Posterior vena cava (tissue), 2 donors: ENCODE data around the gene UGT1A7. TPM values are rescaled to one million over a fixed set of nuclear protein-coding genes. Genes with fewer than 3 reads are reported as not detected.
"Not testable (repeated sequence)": the region's sequence is repeated elsewhere in the genome, so short reads cannot be mapped to it uniquely, and the experiment has no call there.

Experiments
- DNase-seq: peaks from one replicate; pipeline ENCODE4 v3.0.0-alpha.2; 2020; ENCODE audit warnings: low spot score
- intact Hi-C, 2 donors: fragments of 100-400 bp; cut with DNase I; formaldehyde crosslinking; loops; one replicate each; pipeline versions ENCODE4 v1.14.1 to v1.14.2; 2022 to 2023
- total RNA-seq, 2 donors: library from RNA; stranded (reverse); fragmentation: NEBNext Ultra II Directional; extraction: Animal tissue kit (Norgen Biotek cat#: 25700); gene quantifications; one replicate each; pipeline ENCODE4 v1.2.1, GENCODE V29; 2021
- donor health status: DM: yes; HTN: yes; CAD: no.
- donor health status: DM: yes; HTN: yes; CAD: no.

Gene UGT1A7
- total RNA-seq, 2 donors from 2014 or later, result not detected

DNA sequence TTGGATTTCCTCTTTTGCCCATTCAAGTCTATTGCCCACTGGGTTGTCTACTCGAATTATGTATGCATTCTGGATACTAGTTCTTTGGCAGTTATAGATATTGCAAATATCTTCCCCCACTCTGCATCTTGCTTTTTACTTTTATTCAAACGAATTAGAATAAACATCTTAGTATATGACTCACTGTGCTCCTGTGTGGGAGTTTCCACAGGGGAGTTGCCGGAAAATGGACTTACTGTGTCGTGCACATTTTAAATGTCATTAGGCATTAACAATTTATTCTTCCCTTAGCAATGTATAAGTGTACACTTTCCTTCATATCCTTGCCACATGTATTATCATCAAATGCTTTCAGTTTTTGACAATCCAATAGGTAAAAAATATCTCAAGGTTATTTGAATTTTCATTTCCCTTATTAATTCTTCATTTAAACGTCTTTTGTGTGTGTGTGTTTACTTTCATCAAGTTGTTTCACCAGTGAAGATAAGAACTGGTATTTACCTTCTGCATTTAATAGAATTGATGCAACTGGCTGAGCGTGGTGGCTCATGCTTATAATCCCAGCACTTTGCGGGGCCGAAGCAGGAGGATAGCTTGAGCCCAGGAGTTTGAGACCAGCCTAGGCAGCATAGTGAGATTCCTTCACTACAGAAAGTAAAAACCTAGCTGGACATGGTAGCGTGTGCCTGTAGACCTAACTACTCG is 26.4 kb downstream of the UGT1A7 start:
- no peak for DNase-seq
- intact Hi-C loops, result no loop called here

DNA sequence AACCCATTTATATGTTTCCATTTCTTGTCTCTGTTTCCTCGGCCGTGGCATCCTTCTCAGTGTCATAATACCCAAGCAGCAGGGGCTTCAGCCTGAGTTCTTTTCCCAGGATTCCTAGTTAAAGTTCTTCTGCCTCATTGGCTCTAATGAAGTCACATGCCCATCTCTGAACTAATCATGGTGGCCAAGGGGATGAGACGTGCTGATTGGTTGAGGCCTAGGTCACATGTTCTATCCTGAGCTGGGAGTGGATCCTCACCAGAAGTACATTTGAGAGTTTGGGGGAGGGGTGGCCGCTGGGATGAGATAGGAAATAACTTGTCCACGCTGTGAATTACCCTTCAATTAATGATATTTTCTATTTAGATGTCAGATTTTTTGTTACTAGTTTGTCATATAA is 27.2 kb downstream of the UGT1A7 start:
- intact Hi-C loops, result no loop called here

DNA sequence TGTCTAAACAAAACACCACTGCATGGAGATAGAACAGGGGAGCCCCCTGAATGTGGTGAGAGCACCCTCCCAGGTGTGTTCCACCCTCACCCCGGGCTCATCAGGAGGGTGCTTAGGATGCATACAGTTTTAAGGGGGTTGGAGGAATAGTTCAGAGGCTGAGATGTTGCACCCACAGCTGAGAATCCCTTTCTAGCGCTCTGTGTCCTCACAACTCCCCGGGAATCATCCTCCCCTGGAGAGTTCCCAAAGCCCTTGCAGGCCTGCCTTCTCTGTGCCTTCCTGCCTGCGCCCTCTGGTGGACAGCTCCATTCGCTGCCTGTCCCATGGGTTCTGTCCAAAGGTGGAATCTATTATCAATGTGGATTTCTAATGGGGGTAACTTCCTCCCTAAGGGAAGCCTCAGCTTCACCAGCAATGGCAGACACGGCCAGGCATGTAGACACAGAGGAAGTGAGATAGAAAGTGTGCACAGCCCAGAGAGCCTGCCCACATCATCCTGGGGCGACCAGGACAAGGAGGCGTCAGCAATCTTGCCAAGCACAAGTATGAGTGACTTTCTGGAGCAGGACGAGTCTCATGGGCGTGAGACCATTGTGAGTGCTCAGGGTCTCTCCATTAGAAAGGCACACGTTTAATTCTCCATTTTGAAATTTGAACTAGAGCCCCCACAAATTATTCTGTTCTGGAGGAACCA is 29.8 kb downstream of the UGT1A7 start:
- intact Hi-C loops, result no loop called here

More for the DNA sequence above, 27.2 kb downstream of the UGT1A7 start:
- DNase-seq, result no peak

GRCh38 chr2:233712611-233713261 is 31.0 kb downstream of the UGT1A7 start, which contains the start of gene UGT1A5:
Gene UGT1A5, plus strand, starts transcription at chr2:233712907. Its CDS starts 85 bp downstream, at chr2:233712992.
- no peak for DNase-seq
- intact Hi-C loops, result no loop called here

More for the DNA sequence above, 29.8 kb downstream of the UGT1A7 start:
- peak; percentile 89 for DNase-seq

DNA sequence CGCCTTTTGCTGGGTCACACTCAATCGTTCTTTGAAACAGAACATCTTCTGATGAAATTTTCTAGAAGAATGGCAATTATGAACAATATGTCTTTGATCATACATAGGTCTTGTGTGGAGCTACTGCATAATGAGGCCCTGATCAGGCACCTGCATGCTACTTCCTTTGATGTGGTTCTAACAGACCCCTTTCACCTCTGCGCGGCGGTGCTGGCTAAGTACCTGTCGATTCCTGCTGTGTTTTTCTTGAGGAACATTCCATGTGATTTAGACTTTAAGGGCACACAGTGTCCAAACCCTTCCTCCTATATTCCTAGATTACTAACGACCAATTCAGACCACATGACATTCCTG is 31.5 kb downstream of the UGT1A7 start:
- intact Hi-C loops, result no loop called here

GRCh38 chr2:233714121-233714520 is 32.4 kb downstream of the UGT1A7 start:
- intact Hi-C loops, result no loop called here
- DNase-seq, result no peak

More for the DNA sequence above, 31.5 kb downstream of the UGT1A7 start:
- no peak for DNase-seq

GRCh38 chr2:233718552-233718951 is 36.9 kb downstream of the UGT1A7 start, which contains the start of gene UGT1A4:
Gene UGT1A4, plus strand, starts transcription at chr2:233718736. Its CDS starts 85 bp downstream, at chr2:233718821.
- no peak for DNase-seq
- intact Hi-C loops, result no loop called here

- intact Hi-C loops, result no loop called here
- no peak for DNase-seq
Measured at GRCh38 chr2:233728723-233729301, 47.1 kb downstream of the UGT1A7 start, which contains the start of gene UGT1A3. Gene UGT1A3, plus strand, starts transcription at chr2:233729042. Its CDS starts 85 bp downstream, at chr2:233729127.

DNA sequence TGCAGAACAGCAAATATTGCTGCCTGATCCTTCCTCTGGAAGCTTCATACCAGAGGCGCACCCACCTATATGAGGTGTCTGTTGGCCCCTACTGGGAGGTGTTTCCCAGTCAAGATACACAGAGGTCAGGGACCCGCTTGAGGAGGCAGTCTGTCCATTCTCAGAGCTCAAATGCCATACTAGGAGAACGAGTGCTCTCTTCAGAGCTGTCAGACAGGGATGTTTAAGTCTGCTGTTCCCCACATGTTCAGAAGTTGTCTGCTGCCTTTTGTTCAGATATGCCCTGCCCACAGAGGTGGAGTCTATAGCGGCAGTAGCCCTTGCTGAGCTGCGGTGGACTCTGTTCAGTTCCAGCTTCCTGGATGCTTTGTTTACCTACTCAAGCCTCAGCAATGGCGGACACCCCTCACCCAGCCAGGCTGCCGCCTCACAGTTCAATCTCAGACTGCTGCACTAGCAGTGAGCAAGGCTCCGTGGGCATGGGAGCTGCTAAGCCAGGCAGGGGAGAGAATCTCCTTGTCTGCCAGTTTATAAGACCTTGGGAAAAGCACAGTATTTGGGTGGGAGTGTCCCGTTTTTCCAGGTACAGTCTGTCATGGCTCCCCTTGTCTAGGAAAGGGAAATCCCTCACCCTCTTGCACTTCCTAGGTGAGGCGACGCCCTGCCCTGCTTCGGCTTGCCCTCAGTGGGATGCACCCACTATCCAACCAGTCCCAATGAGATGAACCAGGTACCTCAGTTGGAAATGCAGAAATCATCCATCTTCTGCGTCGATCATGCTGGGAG is 55.4 kb downstream of the UGT1A7 start:
- DNase-seq, intact Hi-C loops: not testable (repeated sequence)

DNA sequence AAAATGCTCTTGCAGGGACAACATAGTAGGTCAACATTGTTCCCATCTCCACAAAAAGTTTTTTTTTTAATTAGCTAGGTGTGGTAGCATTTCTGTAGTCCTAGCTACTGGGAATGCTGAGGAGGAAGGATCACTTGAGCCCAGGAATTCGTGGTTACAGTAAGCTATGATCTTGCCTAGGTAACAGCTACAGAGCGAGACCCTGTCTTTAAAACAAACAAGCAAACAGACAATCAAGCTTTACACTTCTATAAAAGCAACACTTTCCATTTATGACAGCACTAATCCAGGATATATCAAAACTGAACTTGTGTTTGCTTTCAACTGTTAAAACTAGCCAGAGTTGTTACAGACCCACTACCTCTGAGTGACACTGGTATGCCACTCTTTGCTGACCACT is 59.2 kb downstream of the UGT1A7 start:
- intact Hi-C loops, result no loop called here
- no peak for DNase-seq

DNA sequence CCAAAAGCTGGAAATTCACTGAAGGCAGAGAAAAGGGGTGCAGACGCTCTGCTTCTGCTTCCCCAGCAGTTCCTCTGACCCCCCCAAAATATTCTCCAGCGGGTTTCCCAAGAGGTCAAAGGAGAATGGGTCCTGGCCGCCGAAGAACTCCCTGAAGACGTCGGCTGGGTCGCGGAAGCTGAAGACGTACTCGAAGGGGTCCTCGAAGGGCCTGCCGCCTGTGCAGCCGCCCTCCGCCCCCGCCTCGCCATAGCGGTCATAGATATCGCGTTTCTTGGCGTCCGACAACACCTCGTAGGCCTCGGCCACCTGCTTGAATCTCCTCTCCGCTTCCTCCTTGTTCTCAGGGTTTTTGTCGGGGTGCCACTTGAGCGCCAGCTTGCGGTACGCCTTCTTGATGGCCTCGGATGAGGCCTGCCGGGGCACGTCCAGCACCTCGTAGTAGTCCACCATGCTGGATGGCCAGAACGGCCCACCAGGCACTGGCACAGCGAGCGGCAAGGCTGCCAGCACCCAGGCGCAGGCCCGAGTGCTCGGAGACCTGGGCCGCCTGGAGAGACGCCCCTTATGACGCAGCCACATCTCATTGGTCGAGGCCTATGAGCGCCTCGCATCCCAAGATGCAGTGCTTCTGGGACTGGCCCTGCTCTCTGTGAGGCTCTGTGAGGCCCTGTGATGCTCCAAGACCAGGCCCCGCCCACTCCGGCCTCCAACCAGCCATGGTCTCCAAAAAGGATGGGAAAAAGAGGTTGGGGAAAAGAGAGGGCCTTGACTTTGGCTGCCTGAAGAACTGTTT is 62.0 kb downstream of the UGT1A7 start:
- DNase-seq, result no peak
- intact Hi-C loops, result no loop called here

DNA sequence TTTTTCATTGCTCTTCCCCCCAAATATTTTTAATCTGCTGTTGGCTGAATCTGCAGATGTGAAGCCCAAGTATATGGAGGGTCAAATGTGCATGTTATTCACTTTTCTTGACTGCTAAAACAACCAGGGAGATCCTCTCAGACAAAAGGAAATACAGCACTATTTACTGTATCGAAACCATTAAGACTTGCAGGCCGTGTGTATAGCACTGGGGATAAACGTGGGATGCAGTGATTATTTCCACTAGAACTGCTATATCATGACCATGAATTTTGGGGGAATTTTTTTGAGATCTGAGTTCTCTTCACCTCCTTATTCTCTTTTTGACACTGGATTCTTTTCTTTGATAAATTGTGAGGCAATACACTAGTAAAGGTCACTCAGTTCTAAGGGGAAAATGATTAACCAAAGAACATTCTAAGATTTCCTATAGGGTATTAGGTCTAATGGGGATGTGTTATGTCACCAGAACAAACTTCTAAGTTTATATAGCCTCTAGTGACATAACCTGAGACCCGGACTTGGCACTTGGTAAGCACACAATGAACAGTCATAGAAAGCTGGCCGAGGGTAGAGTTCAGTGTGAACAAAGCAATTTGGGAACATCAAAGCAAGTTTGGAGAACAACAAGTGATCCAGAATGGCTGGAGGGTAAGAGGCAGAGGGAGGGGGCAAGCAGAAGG is 63.5 kb downstream of the UGT1A7 start:
- intact Hi-C loops, result no loop called here
- no peak for DNase-seq

GRCh38 chr2:233745838-233746237 is 64.1 kb downstream of the UGT1A7 start:
- intact Hi-C loops, DNase-seq: not testable (repeated sequence)

- DNase-seq, result no peak
- intact Hi-C loops, result no loop called here
Measured at GRCh38 chr2:233746475-233747282, 65.0 kb downstream of the UGT1A7 start.

DNA sequence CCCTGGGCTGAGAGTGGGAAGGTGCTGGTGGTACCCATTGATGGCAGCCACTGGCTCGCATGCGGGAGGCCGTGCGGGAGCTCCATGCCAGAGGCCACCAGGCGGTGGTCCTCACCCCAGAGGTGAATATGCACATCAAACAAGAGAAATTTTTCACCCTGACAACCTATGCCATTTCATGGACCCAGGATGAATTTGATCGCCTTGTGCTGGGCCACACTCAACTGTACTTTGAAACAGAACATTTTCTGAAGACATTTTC is 65.5 kb downstream of the UGT1A7 start:
- no peak for DNase-seq
- intact Hi-C loops, result no loop called here

- intact Hi-C loops, DNase-seq: not testable (repeated sequence)
Measured at GRCh38 chr2:233750689-233751088, 69.0 kb downstream of the UGT1A7 start.
